Endothelial cell of umbilical vein (primary cell): Measurements from ENCODE around the gene CD27. TPM values are rescaled to one million over a fixed set of nuclear protein-coding genes. Genes with fewer than 3 reads are reported as not detected.

Experiments
- BruUV-seq: library from RNA; stranded (reverse); fragments of 400-500 nt; replicated peaks from 2 replicates; lab custom pipeline; 2021; lab: Mats Ljungman, UMichigan
- CTCF ChIA-PET: fragments of 300-600, 350-600 bp; sonication (Branson Sonifier 250); formaldehyde crosslinking; loops from one replicate; lab custom pipeline; 2021; ENCODE audit warnings: antibody characterized with exemption, inconsistent platforms; lab: Charles Lee
- POLR2A ChIA-PET: fragments of 300-600, 350-600 bp; sonication (Branson Sonifier 250); formaldehyde crosslinking; loops from one replicate; lab custom pipeline; 2021; ENCODE audit warnings: antibody characterized with exemption, inconsistent platforms; lab: Charles Lee
- DNase-seq: peaks from one replicate; pipeline ENCODE4 v3.0.0-alpha.2; 2011; ENCODE audit warnings: low read depth, low spot score
- FAIRE-seq: peaks from 2 replicates; lab custom pipeline; 2011; peaks lifted over from hg19 to GRCh38; lab: Jason Lieb, UNC
- H2AFZ ChIP-seq: 2 replicates; pipeline ENCODE4 v1.6.0; 2012; ENCODE audit warnings: low read depth, low read length, control low read depth, inconsistent platforms
- H3K27ac ChIP-seq: 2 replicates; pipeline ENCODE4 v1.5.1; 2011; ENCODE audit warnings: low read depth, mild to moderate bottlenecking, control low read depth, low read length, moderate library complexity; ENCODE audit not compliant: insufficient read depth
- H3K27me3 ChIP-seq, 2 experiments: 2 replicates each; pipeline versions ENCODE4 v1.6.0 to v1.6.1; 2011; ENCODE audit warnings: low read length in 2 of 2, mixed read lengths in 1 of 2; ENCODE audit not compliant: control insufficient read depth in 2 of 2, insufficient read depth in 2 of 2
- H3K36me3 ChIP-seq, 2 experiments: 2 replicates in 1 of 2; 3 replicates in 1 of 2; pipeline ENCODE4 v1.5.1; 2011; ENCODE audit warnings: low read length in 2 of 2, mild to moderate bottlenecking in 1 of 2, moderate library complexity in 1 of 2; ENCODE audit not compliant: control insufficient read depth in 2 of 2, insufficient read depth in 2 of 2; ENCODE audit errors: extremely low read depth in 1 of 2
- H3K4me1 ChIP-seq: 3 replicates; pipeline ENCODE4 v1.5.1; 2011; ENCODE audit warnings: mild to moderate bottlenecking, low read length; ENCODE audit not compliant: control insufficient read depth, insufficient read depth; ENCODE audit errors: extremely low read depth
- H3K4me2 ChIP-seq: 2 replicates; pipeline ENCODE4 v1.6.1; 2011; ENCODE audit warnings: low read length, control low read depth, mixed read lengths; ENCODE audit not compliant: insufficient read depth
- H3K4me3 ChIP-seq, 3 experiments: fragments of 200-600 bp in 1 of 3; sonication (generic), shearing (Covaris generic) in 1 of 3; replicated peaks in 1 of 3; 2 replicates each; pipeline ENCODE4 v1.5.1; 2011 to 2016; ENCODE audit warnings: control low read depth in 3 of 3, low read length in 3 of 3, mild to moderate bottlenecking in 2 of 3, inconsistent platforms in 1 of 3, low read depth in 1 of 3, moderate library complexity in 1 of 3; ENCODE audit not compliant: insufficient read depth in 1 of 3
- H3K79me2 ChIP-seq: 2 replicates; pipeline ENCODE4 v1.6.0; 2012; ENCODE audit warnings: low read length, inconsistent platforms; ENCODE audit not compliant: control insufficient read depth, insufficient read depth
- H3K9ac ChIP-seq: replicated peaks from 2 replicates; pipeline ENCODE3; 2011; ENCODE audit warnings: low read length, control low read depth; ENCODE audit not compliant: insufficient read depth; ENCODE audit errors: extremely low read depth
- H3K9me1 ChIP-seq: replicated peaks from 3 replicates; pipeline ENCODE4 v1.6.0; 2011; ENCODE audit warnings: mild to moderate bottlenecking, low read length; ENCODE audit not compliant: control insufficient read depth, insufficient read depth; ENCODE audit errors: extremely low read depth
- H3K9me3 ChIP-seq: replicated peaks from 2 replicates; pipeline ENCODE4 v1.5.1; 2012; ENCODE audit warnings: low read length, inconsistent platforms; ENCODE audit not compliant: control insufficient read depth, insufficient read depth
- H4K20me1 ChIP-seq: replicated peaks from 2 replicates; pipeline ENCODE3; 2011; ENCODE audit warnings: mild to moderate bottlenecking, low read length; ENCODE audit not compliant: control insufficient read depth, insufficient read depth; ENCODE audit errors: extremely low read depth
- EZH2 ChIP-seq: IDR thresholded peaks from 2 replicates; pipeline ENCODE4 v1.6.1; 2012; ENCODE audit warnings: borderline replicate concordance, low read depth, mild to moderate bottlenecking, moderate library complexity, low read length, inconsistent platforms; ENCODE audit not compliant: severe bottlenecking
- FOS ChIP-seq: IDR thresholded peaks from 2 replicates; pipeline ENCODE4 v1.6.1; 2011; ENCODE audit warnings: mild to moderate bottlenecking, low read length, moderate library complexity, borderline replicate concordance; ENCODE audit not compliant: insufficient read depth
- GATA2 ChIP-seq: IDR thresholded peaks from 2 replicates; pipeline ENCODE4 v1.7.0; 2011; ENCODE audit warnings: low read depth, mild to moderate bottlenecking, moderate library complexity, mixed read lengths, low read length; ENCODE audit not compliant: insufficient read length, insufficient read depth
- JUN ChIP-seq: IDR thresholded peaks from 2 replicates; pipeline ENCODE4 v1.6.1; 2011; ENCODE audit warnings: borderline replicate concordance, low read depth; ENCODE audit not compliant: insufficient read length, insufficient read depth
- MYC ChIP-seq: IDR thresholded peaks from one replicate; pipeline ENCODE4 v1.6.1; 2011; ENCODE audit warnings: mild to moderate bottlenecking, low read depth, low read length
- POLR2A ChIP-seq: IDR thresholded peaks from 2 replicates; pipeline ENCODE4 v1.6.1; 2012; ENCODE audit warnings: low read depth, mild to moderate bottlenecking, control low read depth, low read length
- POLR2AphosphoS5 ChIP-seq: IDR thresholded peaks from 2 replicates; pipeline ENCODE4 v1.6.1; 2012; ENCODE audit warnings: low read depth, mild to moderate bottlenecking, control low read depth, low read length, moderate library complexity; ENCODE audit not compliant: insufficient read depth
- dilution Hi-C: fragments of 300-500 bp; cut with MboI; formaldehyde crosslinking; loops from one replicate; pipeline ENCODE4 v1.15.0; 2019; ENCODE audit warnings: low sequenced_read_pairs; ENCODE audit not compliant: extremely low pct_ligation_motif_present
- intact Hi-C: fragments of 100-400 bp; cut with micrococcal nuclease; formaldehyde crosslinking; loops from one replicate; pipeline ENCODE4 v1.10.0; 2022
- polyA plus RNA-seq, 4 experiments: library from polyadenylated mRNA; depleted of rRNA in 3 of 4; stranded (reverse) in 3 of 4; unstranded in 1 of 4; fragments of >200 nt; gene quantifications; 2 replicates each; pipeline versions ENCODE4 v1.2.1 to v1.2.3, GENCODE V29; 2011 to 2012; ENCODE audit warnings: missing spikeins in 1 of 4
- total RNA-seq: library from RNA; stranded (reverse); gene quantifications from 2 replicates; pipeline ENCODE4 v1.2.3, GENCODE V29; 2021
- TF ChIP-seq, protein P1 (sequence below): IDR thresholded peaks from 2 replicates; pipeline ENCODE4 v1.6.1; 2011; ENCODE audit not compliant: insufficient read depth, insufficient read length
- TF ChIP-seq, protein P2 (sequence below), 2 donors: IDR thresholded peaks; 1 replicate in 1 of 2; 2 replicates in 1 of 2; pipeline ENCODE4 v1.5.1; 2011; ENCODE audit warnings: low read length in 2 of 2, mild to moderate bottlenecking in 2 of 2, moderate library complexity in 2 of 2, control low read depth in 1 of 2, inconsistent platforms in 1 of 2, low read depth in 1 of 2; ENCODE audit not compliant: insufficient read depth in 1 of 2; ENCODE audit errors: extremely low read depth in 1 of 2

The CD27 gene
- total and polyA plus RNA-seq, 2 donors (not counting 3 experiments of a cell fraction or from before 2014, with no cell fraction given), result not detected

DNA sequence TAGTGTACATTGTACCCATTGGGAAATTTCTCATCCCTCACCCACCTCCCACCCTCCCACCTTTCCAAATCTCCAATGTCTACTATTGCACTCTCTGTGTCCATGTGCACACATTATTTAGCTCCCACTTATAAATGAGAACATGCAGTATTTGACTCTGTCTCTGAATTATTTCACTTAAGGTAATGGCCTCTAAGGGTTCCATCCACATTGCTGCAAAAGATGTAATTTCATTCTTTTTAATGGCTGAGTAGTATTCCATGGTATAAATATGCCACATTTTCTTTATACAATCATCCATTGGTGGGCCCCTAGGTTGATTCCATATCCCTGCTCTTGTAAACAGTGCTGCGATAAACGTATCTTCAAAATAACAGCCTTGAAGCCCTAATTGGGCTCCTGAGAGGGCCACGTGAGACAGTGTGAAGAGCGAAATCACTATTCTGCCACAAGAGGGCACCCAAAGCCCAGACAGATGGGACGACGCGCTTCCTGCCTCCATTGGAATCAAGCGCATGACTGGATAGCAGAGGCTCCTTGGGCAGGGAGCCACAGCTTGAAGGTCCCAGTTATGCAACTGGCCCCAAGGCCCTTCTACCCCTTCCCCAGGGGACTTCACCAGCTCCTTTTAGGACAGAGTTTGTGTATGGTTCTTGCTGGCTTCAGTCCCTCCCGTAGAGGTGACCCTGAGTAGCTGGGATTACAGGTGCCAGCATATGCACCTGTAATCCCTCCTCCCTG, 21.3 kb upstream of the CD27 start:
- CTCF ChIA-PET, result interaction anchor here (0.7 to 7.8 kb wide), 25 partner anchors 9 to 190 kb away, joined by 3 to 147 read pairs (median 4); partner anchors contain the start of genes GAPDH, IFFO1, TAPBPL and VAMP1
- FAIRE-seq (peak; percentile 96), DNase-seq (peak; percentile 92)
- Histone ChIP-seq H3K4me2 (no peak overlapping the region), H3K9me3 (no peaks in the 10 kb centered on the region), H3K36me3 (no peaks in the 10 kb centered on the region), H3K4me1 (no peaks in the 10 kb centered on the region), H3K27me3 (no peaks in the 10 kb centered on the region), H3K9ac (no peak overlapping the region), H3K79me2 (no peaks in the 10 kb centered on the region), H3K9me1 (no peaks in the 10 kb centered on the region), H2AFZ (peak overlapping the region; percentile 65), H4K20me1 (no peaks in the 10 kb centered on the region), H3K27ac (no peak overlapping the region), H3K4me3 (no peak overlapping the region)
- BruUV-seq, result no TSS peak
- TF ChIP-seq POLR2AphosphoS5 (no peak), FOS (no peak), JUN (no peak), MYC (peak; percentile 70), POLR2A (no peak), GATA2 (no peak), EZH2 (no peak)
- TF ChIP-seq, protein P1, sequence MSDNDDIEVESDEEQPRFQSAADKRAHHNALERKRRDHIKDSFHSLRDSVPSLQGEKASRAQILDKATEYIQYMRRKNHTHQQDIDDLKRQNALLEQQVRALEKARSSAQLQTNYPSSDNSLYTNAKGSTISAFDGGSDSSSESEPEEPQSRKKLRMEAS, result peak; percentile 83
- TF ChIP-seq, protein P2, sequence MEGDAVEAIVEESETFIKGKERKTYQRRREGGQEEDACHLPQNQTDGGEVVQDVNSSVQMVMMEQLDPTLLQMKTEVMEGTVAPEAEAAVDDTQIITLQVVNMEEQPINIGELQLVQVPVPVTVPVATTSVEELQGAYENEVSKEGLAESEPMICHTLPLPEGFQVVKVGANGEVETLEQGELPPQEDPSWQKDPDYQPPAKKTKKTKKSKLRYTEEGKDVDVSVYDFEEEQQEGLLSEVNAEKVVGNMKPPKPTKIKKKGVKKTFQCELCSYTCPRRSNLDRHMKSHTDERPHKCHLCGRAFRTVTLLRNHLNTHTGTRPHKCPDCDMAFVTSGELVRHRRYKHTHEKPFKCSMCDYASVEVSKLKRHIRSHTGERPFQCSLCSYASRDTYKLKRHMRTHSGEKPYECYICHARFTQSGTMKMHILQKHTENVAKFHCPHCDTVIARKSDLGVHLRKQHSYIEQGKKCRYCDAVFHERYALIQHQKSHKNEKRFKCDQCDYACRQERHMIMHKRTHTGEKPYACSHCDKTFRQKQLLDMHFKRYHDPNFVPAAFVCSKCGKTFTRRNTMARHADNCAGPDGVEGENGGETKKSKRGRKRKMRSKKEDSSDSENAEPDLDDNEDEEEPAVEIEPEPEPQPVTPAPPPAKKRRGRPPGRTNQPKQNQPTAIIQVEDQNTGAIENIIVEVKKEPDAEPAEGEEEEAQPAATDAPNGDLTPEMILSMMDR (IDR thresholded peaks at IDR 0.05; ENCODE audit: extremely low read depth in 1 of 2, insufficient read depth in 1 of 2, low read depth in 1 of 2, low read length in 2 of 2), result peak; percentile 72 to 84
- intact Hi-C loops (loop anchor here (1.0 kb wide), 7 partner anchors 42 to 131 kb away; partner anchors contain the start of gene MRPL51), dilution Hi-C loops (no loop called here)
- POLR2A ChIA-PET, result interaction anchor here (1.1 kb wide), 1 partner anchor 47 kb away, joined by 7 read pairs; the partner anchor contains the start of gene VAMP1
